ENCODE data around the gene TLK1.

GRCh38 chr2:171187177-171187576 lies 26.5 kb upstream of the TLK1 start:
- TF ChIP-seq TSHZ2 (CRISPR knock-in tag; IDR thresholded peaks at IDR 0.05) (no peak), TOX (CRISPR knock-in tag; IDR thresholded peaks at IDR 0.05; ENCODE audit: borderline replicate concordance) (no peak), PATZ1 (CRISPR knock-in tag; IDR thresholded peaks at IDR 0.05; ENCODE audit: borderline replicate concordance) (no peak), ARNTL (CRISPR knock-in tag; IDR thresholded peaks at IDR 0.05; ENCODE audit: borderline replicate concordance, low read depth) (no peak), OSR1 (CRISPR knock-in tag; IDR thresholded peaks at IDR 0.05) (no peak)
